SU-DHL-6 (cell line): ENCODE data around the gene IGF2R.

Source experiments
- CTCF ChIP-seq: fragments of 200-600 bp; sonication (generic); IDR thresholded peaks from one replicate; pipeline ENCODE4 v1.5.1; 2017; ENCODE audit warnings: antibody characterized with exemption, mild to moderate bottlenecking, low read length, moderate library complexity; ENCODE audit not compliant: insufficient read depth, poor library complexity, severe bottlenecking
- EZH2phosphoT487 ChIP-seq: fragments of 200-600 bp; sonication (generic), shearing (Covaris generic); conservative IDR thresholded peaks from 2 replicates; pipeline ENCODE4 v1.6.1; 2018; ENCODE audit warnings: mild to moderate bottlenecking, antibody characterized with exemption, low read length, moderate library complexity, mixed read lengths

GRCh38 chr6:160146454-160147145 is 177.7 kb downstream of the IGF2R start:
- TF ChIP-seq CTCF (no peak), EZH2phosphoT487 (no peak)
